HEK293 (cell line): Measurements from ENCODE around the gene DHX8.

Source experiments
- CTCF ChIA-PET: fragments of 350-600 bp; formaldehyde crosslinking; extraction: SDS; loops from one replicate; lab custom pipeline; 2021; ENCODE audit warnings: antibody characterized with exemption; lab: Yijun Ruan, JAX
- POLR2A ChIA-PET: fragments of 300-600 bp; formaldehyde crosslinking; extraction: SDS; loops from one replicate; lab custom pipeline; 2020; ENCODE audit warnings: antibody characterized with exemption, inconsistent platforms; lab: Yijun Ruan, JAX
- H3K27ac ChIP-seq: fragments of 200-500 bp; sonication (Bioruptor generic); 2 replicates; pipeline ENCODE4 v1.5.1; 2014; ENCODE audit warnings: low read depth, low read length, control low read depth, inconsistent platforms; ENCODE audit errors: extremely low read depth
- H3K36me3 ChIP-seq, 2 experiments: fragments of 200-500 bp in 1 of 2; sonication (Bioruptor generic) in 1 of 2; 1 replicate in 1 of 2; 2 replicates in 1 of 2; pipeline ENCODE4 v1.5.1; 2014 to 2017; ENCODE audit warnings: inconsistent platforms in 2 of 2, low read length in 2 of 2; ENCODE audit not compliant: control insufficient read depth in 2 of 2, insufficient read depth in 1 of 2
- H3K4me1 ChIP-seq: fragments of 200-500 bp; sonication (Bioruptor generic); 2 replicates; pipeline ENCODE4 v1.5.1; 2014; ENCODE audit warnings: mild to moderate bottlenecking, low read length, inconsistent platforms; ENCODE audit not compliant: control insufficient read depth, insufficient read depth
- H3K4me3 ChIP-seq: 2 replicates; pipeline ENCODE4 v1.5.1; 2011; ENCODE audit warnings: low read depth, mild to moderate bottlenecking, control low read depth, low read length, moderate library complexity
- H3K9me3 ChIP-seq: fragments of 200-500 bp; sonication (Bioruptor generic); 2 replicates; pipeline ENCODE4 v1.5.1; 2014; ENCODE audit warnings: low read depth, low read length, inconsistent platforms; ENCODE audit not compliant: control insufficient read depth, insufficient read depth
- GLIS1 ChIP-seq: fragments of 450-650 bp; formaldehyde crosslinking; IDR thresholded peaks from 2 replicates; pipeline ENCODE4 v1.5.1; 2016; ENCODE audit warnings: missing biosample characterization, missing genetic modification characterization
- OSR2 ChIP-seq: fragments of 450-650 bp; formaldehyde crosslinking; IDR thresholded peaks from 2 replicates; pipeline ENCODE4 v1.5.1; 2016; ENCODE audit warnings: missing biosample characterization, missing genetic modification characterization
- PRDM1 ChIP-seq: fragments of 450-650 bp; formaldehyde crosslinking; IDR thresholded peaks from 2 replicates; pipeline ENCODE4; 2016; ENCODE audit warnings: missing biosample characterization, missing genetic modification characterization
- SCRT2 ChIP-seq: fragments of 450-650 bp; formaldehyde crosslinking; IDR thresholded peaks from 2 replicates; pipeline ENCODE4 v1.5.1; 2016; ENCODE audit warnings: missing biosample characterization, missing genetic modification characterization
- SETDB1 ChIP-seq: IDR thresholded peaks from one replicate; pipeline ENCODE4 v1.6.1; 2017; ENCODE audit warnings: mild to moderate bottlenecking, low read length, moderate library complexity, mixed read lengths; ENCODE audit not compliant: insufficient read length
- ZBTB10 ChIP-seq: fragments of 450-650 bp; formaldehyde crosslinking; IDR thresholded peaks from 2 replicates; pipeline ENCODE4 v1.5.1; 2016; ENCODE audit warnings: missing biosample characterization, missing genetic modification characterization
- ZBTB44 ChIP-seq: fragments of 450-650 bp; IDR thresholded peaks from 2 replicates; pipeline ENCODE4 v1.5.1; 2018; ENCODE audit warnings: missing biosample characterization, mild to moderate bottlenecking, missing genetic modification characterization
- ZBTB7A ChIP-seq: fragments of 450-650 bp; formaldehyde crosslinking; IDR thresholded peaks from 2 replicates; pipeline ENCODE4 v1.5.1; 2016; ENCODE audit warnings: low read depth, missing biosample characterization, missing genetic modification characterization
- ZFP69B ChIP-seq: fragments of 450-650 bp; formaldehyde crosslinking; IDR thresholded peaks from 2 replicates; pipeline ENCODE4 v1.5.1; 2016; ENCODE audit warnings: missing biosample characterization, missing genetic modification characterization
- ZNF157 ChIP-seq: fragments of 450-650 bp; formaldehyde crosslinking; IDR thresholded peaks from 2 replicates; pipeline ENCODE4 v1.5.1; 2016; ENCODE audit warnings: missing biosample characterization, missing genetic modification characterization
- ZNF18 ChIP-seq: fragments of 450-650 bp; formaldehyde crosslinking; IDR thresholded peaks from 2 replicates; pipeline ENCODE4 v1.5.1; 2016; ENCODE audit warnings: missing biosample characterization, missing genetic modification characterization
- ZNF248 ChIP-seq: fragments of 450-650 bp; formaldehyde crosslinking; IDR thresholded peaks from 2 replicates; pipeline ENCODE4 v1.5.1; 2017; ENCODE audit warnings: missing biosample characterization, missing genetic modification characterization
- ZNF266 ChIP-seq: fragments of 450-650 bp; formaldehyde crosslinking; IDR thresholded peaks from 2 replicates; pipeline ENCODE4 v1.5.1; 2016; ENCODE audit warnings: missing biosample characterization, missing genetic modification characterization, low read depth
- ZNF423 ChIP-seq: fragments of 450-650 bp; formaldehyde crosslinking; IDR thresholded peaks from 2 replicates; pipeline ENCODE4 v1.5.1; 2016; ENCODE audit warnings: missing biosample characterization, missing genetic modification characterization
- ZNF433 ChIP-seq: fragments of 450-650 bp; formaldehyde crosslinking; IDR thresholded peaks from 2 replicates; pipeline ENCODE4 v1.5.1; 2016; ENCODE audit warnings: missing biosample characterization, missing genetic modification characterization, low read depth
- ZNF449 ChIP-seq: fragments of 450-650 bp; formaldehyde crosslinking; IDR thresholded peaks from 2 replicates; pipeline ENCODE4 v1.5.1; 2017; ENCODE audit warnings: missing biosample characterization, mild to moderate bottlenecking, missing genetic modification characterization, moderate library complexity
- ZNF600 ChIP-seq: fragments of 450-650 bp; formaldehyde crosslinking; IDR thresholded peaks from 2 replicates; pipeline ENCODE4 v1.5.1; 2016; ENCODE audit warnings: missing biosample characterization, missing genetic modification characterization
- ZNF645 ChIP-seq: fragments of 450-650 bp; formaldehyde crosslinking; IDR thresholded peaks from 2 replicates; pipeline ENCODE4; 2016; ENCODE audit warnings: missing biosample characterization, missing genetic modification characterization
- ZNF704 ChIP-seq: fragments of 450-650 bp; formaldehyde crosslinking; IDR thresholded peaks from 2 replicates; pipeline ENCODE4 v1.5.1; 2016; ENCODE audit warnings: missing biosample characterization, missing genetic modification characterization
- ZNF747 ChIP-seq: fragments of 450-650 bp; formaldehyde crosslinking; IDR thresholded peaks from 2 replicates; pipeline ENCODE4 v1.5.1; 2016; ENCODE audit warnings: missing biosample characterization, missing genetic modification characterization
- ZNF792 ChIP-seq: fragments of 450-650 bp; formaldehyde crosslinking; IDR thresholded peaks from 2 replicates; pipeline ENCODE4 v1.5.1; 2016; ENCODE audit warnings: missing biosample characterization, missing genetic modification characterization

Gene DHX8

GRCh38 chr17:43573579-43574321 lies 90.0 kb downstream of the DHX8 start (continued):
- peak; percentile 69 for TF ChIP-seq ZNF423 (tag by site-specific recombination)
- TF ChIP-seq ZBTB44 (tag by site-specific recombination): 0 out of 2 replicates have a peak, but pooled peaks have one; percentile 45
- TF ChIP-seq ZFP69B (tag by site-specific recombination): no peak
- no peak for TF ChIP-seq ZNF248 (tag by site-specific recombination)
- peak; percentile 92 for TF ChIP-seq OSR2
- no peak; the same call in 1 of the 2 replicates for TF ChIP-seq GLIS1 (tag by site-specific recombination)
- peak; percentile 86 for TF ChIP-seq ZNF18 (tag by site-specific recombination)
- no peak for TF ChIP-seq ZNF704 (tag by site-specific recombination)
- no peak for TF ChIP-seq ZBTB10
- TF ChIP-seq, all 188 proteins: peak for 28

GRCh38 chr17:43574348-43574747 lies 90.6 kb downstream of the DHX8 start:
- ChIA-PET CTCF (interaction anchor here (0.5 to 9.5 kb wide), 21 partner anchors 8 to 192 kb away, joined by 3 to 132 read pairs (median 4); partner anchors contain the start of genes DHX8, ETV4 and SOST), POLR2A (interaction anchor here (0.7 to 1.3 kb wide), 6 partner anchors 19 to 186 kb away, joined by 3 to 4 read pairs (median 3); partner anchors contain the start of genes ARL4D and DHX8)
- Histone ChIP-seq H3K27ac (no peak overlapping the region; the same call in 1 of the 2 replicates), H3K9me3 (no peaks in the 10 kb centered on the region), H3K4me1 (peaks cover 14% of the 10 kb centered on the region), H3K36me3 (no peaks in the 10 kb centered on the region), H3K4me3 (no peak overlapping the region)
- TF ChIP-seq ZNF600 (tag by site-specific recombination): peak; percentile 64
- TF ChIP-seq ZNF433 (tag by site-specific recombination): no peak
- no peak for TF ChIP-seq SETDB1

- POLR2A ChIA-PET: interaction anchor here (0.5 to 1.3 kb wide), 4 partner anchors 111 to 352 kb away, joined by 3 to 4 read pairs (median 3); partner anchors contain the start of gene ARL4D
- H3K4me3 ChIP-seq: no peak overlapping the region
- H3K9me3 ChIP-seq: no peaks in the 10 kb centered on the region
- no peaks in the 10 kb centered on the region for H3K36me3 ChIP-seq
- H3K27ac ChIP-seq: no peak overlapping the region; the same call in 1 of the 2 replicates
- CTCF ChIA-PET: interaction anchor here (0.5 to 9.5 kb wide), 24 partner anchors 9 to 271 kb away, joined by 3 to 132 read pairs (median 4); partner anchors contain the start of genes CD300LG, DHX8, ETV4 and SOST
- peaks cover 14% of the 10 kb centered on the region for H3K4me1 ChIP-seq
- no peak for TF ChIP-seq ZNF157 (tag by site-specific recombination)
- TF ChIP-seq SCRT2: peak; percentile 74
- TF ChIP-seq ZNF792: no peak
- no peak for TF ChIP-seq ZBTB7A (tag by site-specific recombination)
- no peak for TF ChIP-seq ZNF449
- TF ChIP-seq ZNF266 (tag by site-specific recombination): no peak
- peak; percentile 24; the same call in 1 of the 2 replicates for TF ChIP-seq GLIS1 (tag by site-specific recombination)
- no peak for TF ChIP-seq PRDM1 (tag by site-specific recombination)
- no peak for TF ChIP-seq ZNF747 (tag by site-specific recombination)
- no peak for TF ChIP-seq ZNF645 (tag by site-specific recombination)
- no peak for TF ChIP-seq SETDB1
These were observed 91.2 kb downstream of the DHX8 start for GRCh38 chr17:43574896-43575525.
